NCI-H345 (cell line): ENCODE data around the gene EMC8.

Source experiments
- DNase-seq: peaks from one replicate; lab custom pipeline; 2025; lab: John Stamatoyannopoulos, UW

The EMC8 gene

DNA sequence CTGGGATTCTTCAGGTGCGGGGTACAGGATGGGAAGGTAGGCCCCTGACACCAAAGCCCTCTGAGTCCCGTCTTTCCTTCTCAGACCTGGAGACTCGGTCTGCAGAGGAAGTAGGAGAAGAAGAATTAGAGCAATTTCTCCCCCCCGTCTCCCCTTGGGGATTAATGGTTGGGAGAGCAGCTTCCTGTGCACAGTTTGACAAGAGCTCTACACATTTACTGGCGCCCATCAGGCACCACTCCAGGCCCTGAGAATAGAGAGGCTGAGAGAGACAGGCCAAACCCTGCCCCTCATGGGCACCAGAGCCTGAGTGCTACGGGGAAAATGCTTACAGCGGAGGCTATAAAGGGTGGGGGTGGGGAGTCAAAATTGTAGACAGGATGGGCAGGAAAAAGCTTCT lies 44.9 kb downstream of the EMC8 start:
- peak; percentile 45 for DNase-seq

DNA sequence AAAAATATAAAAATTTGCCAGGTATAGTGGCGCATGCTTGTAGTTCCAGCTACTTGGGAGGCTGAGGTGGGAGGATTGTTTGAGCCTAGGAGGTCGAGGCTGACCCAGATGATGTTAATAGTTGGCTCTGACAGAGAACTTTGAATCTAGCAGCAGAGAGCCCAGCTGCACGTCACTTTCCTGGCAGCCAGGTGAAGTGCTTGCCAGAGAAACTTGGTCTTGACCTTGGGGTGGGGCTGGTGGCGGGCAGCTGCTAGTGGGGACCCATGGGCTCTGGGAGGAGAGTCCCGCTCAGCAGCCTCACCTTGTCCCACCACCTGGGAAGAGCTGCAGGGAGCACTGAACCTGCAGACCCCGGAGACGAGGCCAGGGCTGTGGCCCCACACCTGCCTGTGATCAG lies 45.4 kb downstream of the EMC8 start:
- no peak for DNase-seq

DNA sequence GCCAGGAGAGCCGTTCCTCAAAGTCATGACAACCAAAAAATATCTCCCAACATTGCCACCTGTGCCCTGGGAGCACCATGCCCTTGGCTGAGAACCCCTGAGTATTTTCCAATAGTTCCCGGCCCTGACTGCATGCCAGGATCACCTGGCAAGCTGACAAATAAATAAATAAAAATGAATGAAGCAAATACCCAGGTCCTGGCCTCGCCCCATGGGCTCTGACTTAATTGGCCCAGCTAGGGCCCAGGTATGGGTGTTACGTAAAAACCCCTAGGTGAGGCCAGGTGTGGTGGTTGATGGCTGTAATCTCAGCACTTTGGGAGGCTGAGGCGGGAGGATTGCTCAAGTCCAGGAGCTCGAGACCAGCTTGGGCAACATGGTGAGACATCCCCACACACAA lies 45.8 kb downstream of the EMC8 start:
- DNase-seq, result no peak

DNA sequence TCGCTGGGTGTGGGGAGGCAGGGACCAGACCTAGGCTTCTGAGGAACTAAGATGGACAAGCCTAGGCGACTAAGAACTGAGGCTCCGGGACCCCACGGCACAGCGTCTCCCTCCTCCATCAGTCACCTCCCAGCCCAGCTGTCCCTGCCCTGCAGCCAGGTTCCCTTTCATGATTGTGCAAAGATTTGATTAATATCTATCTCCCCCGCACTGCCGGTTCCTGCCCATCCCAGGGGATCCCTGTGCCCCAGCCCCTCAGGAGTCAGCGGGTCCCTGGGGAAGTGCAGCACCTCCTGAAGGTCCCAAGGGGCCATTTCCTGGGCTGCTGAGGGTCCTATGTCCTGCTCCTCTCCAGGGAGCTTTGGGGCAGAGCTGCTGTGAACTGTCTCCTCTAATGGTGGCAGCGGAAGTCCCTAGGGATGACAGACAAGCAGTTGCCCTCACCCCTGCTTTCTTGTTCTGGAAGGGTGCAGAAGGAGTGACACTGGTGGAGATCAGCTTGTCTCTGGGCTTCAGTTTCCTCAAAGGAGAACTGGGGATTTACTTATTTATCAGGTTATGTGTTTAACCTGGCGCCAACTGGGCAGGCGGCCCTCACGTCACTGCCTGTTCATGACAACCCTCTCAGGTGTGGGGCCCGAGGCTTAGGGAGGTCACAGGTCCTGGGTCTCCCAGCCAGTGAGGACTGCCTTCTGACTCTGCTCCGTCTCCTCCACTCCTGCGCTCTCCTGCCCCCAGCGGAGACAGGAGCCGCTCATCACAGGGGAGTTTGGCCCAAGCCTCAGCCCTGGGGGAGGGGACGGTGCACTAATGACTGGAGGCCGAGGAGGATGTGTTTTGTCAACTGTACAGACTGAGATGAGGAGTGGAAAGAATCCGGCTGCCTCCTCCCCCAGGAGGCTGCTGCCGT lies 46.6 kb downstream of the EMC8 start:
- DNase-seq, result no peak

DNA sequence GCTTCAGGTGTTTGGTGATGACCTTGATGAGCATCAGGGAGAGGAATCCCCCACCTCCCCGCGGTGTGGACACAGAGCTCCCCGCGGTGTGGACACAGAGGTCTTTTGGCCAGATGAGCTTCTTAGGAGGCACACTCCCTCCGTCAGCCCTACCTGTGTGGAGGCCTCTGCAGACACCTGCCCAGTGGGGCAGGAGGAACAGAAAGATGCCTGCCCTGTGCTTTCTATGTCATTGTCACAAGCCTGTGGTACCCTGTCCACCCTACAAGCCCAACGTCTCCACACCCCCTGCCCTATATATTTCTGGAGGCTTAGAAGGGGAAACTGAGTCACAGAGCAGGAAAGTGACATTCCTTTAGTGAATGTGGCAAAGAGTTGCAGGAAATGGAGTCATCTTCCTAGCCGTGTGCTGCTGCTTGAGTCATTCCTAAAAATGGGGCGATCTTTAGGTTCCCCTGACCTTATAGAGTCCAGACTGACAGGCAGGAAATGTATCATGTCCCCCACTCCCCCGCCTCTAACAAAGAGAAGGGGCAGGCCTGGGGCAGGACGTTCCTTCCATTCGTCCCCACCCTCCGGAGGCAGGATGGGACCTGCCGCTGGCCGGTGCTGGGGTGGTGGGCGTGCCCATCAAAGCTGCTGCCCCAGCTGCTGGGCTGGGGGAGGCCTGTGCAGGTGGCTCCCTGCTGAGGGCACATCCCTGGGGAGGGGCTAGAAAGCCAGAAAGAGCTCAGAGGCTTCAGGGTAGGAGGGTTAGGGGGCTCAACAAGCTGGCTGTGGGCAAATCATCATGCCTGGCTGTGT lies 47.4 kb downstream of the EMC8 start:
- no peak for DNase-seq

DNA sequence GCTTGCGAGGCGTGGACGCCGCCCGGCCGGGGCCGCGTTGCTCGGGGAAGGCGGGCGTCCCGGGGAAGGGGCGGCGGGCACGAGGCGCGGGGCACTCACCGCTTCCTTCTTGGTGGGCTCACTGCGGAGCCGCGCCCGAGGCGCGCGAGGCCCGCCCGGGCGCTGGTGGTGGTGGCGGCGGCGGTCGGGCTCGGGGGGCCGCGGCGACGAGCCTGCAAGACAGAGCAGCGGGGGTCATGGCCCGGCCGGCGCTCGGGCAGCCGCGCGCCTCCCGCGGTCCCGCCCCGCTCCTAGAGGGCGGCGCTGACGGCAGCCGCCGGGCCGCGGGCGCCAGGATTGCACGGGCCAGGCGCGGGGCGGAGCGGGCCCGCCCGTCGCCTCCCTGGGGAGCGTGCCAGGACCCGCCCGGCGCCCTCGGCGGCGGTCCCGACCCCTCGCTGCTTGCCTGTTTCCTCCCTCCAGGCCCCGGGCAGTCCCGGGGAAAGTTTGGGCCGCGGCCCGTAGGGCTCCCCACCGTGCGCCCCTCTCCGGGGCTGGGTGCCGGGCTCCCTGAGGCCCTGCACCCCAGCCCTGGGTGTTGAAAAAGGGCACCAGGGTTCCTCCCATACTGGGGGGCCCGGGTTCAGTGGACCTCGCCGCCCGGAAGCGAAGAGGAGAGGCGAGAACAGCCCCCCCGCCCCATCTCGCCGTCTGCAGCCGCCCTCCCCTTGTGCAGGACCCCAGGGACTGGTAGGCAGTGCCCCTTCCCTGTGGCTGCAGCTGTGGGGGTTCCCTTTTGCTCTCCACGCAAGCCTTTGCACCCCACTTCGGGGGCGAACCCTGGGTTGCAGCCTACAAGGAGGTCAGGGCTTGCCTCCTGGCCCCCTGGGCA lies 48.3 kb downstream of the EMC8 start, which contains the start of gene C16orf74:
Gene C16orf74 (minus strand): TSS at position 270 of the 871 bp plus-strand sequence. CDS start 15,879 bp downstream, outside the sequence.
- DNase-seq, result peak; percentile 38

DNA sequence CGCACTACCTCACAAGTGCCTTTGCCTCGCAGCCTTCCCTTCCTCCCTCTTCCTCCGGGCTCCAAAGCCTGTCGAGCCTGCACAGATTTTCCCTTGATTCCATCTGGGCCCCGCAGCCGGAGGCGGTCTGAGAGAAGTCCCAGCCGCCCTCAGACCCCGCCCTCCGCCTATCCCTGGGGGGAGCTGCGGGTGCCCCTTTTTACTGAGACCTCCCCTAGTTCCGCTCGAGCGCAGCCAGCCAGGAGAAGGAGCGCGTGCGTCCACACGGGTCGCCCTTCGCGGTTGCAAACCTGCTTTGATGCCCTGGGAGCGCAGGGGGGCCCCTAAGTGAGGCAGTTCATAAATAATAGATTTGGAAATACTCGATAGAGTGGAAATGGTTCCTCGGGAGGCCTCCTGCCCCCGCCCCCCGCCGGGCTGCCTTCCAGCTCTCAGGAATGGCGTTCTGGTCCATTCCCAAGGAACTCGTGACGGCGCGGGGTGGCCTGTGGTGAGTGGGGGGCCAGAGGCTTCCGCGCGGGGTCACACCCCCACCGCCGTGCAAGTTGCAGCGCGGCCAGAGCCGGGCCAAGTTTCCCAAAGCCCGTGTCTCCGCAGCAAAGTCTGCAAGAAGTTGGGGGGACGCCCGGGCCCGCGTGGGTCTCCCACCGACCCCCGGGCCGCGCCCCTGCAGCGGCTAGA lies 49.1 kb downstream of the EMC8 start:
- DNase-seq, result no peak

DNA sequence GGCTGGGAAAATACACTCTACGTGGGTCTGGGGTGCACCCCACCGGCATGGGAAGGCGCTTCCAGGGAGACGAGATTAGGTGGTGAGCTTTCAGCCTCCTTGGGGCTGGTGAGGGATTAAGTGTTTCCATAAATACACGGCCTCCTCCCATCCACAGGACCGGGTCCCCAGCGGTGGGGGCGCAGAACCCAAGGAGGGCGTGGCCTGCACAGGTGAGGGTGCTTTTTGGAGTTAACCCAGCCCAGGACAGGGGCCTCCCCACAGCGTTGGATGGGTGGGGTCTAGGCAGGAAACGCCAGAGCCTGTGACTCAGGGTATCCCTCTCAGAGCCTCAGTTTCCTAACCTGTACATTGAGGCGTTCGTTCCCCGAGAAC lies 49.6 kb downstream of the EMC8 start:
- DNase-seq, result no peak

DNA sequence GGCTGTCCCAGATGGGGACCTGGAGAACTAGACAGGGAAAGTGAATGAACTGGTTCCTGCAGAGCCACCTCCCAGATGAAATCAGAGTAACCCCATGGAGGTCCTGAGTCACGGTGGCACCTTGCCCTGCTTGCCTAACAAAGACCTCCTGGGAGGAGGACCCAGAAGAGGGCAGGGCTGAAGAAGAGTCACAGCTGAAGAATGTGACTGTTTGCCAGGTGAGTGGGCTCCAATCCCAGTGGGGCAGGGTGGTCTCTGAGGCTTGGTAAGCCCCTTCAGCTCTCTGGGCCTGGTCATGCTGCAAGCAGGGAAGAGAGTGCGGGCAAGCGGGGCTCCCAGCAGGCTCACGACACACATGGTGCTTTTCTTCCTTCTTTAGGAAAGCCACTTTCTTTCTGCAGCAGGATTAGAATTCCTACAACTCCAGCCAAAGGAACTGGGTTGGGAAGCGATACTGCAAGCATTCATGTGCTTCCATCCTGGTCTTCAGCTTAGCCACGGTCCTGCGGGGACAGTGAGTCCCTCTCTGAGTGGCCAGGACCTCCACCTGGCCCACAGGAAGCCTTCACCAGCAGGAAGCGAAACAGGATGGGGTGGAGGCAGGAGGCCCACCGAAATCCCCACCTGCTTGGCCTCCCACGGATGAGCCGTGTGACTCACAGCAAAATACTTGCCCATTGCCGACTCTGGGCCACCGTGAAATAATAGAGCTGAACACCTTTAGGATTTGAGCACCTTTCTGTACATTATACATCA lies 52.7 kb downstream of the EMC8 start:
- DNase-seq, result no peak

DNA sequence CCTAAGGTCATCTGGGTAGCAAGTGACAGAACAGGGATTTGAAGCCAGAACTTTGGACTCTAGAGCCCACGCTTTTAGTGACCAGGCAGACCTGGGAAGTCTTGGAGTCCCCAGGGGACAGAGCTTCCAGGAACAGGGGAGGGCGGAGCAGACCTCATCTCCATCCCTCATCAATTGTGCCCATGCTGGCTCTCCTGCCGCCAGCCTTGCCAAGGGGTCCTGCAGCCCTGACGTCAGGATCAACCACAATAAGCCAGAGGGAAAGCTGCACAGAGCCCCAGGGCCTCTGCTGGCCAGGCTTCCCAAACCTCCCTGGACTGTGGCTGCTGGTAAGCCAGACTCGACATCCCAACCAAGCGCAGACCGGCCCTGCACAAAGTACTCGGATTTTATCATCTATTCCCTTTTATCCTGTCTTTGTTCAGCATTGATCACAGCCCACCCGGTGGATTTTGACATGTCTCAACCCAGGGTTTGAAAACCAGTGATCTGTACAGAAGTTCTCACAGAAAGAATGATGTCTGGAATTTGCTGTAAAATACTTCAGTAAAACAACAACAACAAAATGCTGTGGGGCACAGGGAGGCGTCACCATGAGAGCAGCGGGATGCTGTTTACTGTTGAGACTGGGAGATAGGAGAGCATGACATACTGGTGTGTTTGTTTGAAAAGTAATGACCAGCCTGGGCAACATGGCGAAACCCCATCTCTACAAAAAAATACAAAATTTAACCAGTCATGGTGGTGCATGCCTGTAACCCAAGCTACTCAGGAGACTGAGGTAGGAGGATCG lies 60.2 kb downstream of the EMC8 start:
- no peak for DNase-seq

DNA sequence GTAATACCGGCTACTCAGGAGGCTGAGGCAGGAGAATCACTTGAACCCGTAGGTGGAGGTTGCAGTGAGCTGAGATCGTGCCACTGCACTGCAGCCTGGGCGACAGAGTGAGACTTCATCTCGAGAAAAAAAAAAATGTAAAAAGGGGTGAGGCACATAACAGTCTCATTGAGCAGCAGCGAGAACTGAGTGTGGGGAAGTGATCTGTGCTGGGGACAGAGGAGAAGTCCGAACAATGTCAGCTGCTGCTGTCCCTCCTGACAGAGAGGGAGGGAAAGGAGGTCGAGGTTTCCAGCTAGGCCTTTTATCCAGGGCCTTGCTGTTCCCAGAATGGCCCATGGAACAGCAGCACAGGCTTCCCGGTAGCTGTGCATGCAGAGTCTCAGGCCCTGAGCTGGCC lies 62.4 kb downstream of the EMC8 start:
- DNase-seq, result no peak

DNA sequence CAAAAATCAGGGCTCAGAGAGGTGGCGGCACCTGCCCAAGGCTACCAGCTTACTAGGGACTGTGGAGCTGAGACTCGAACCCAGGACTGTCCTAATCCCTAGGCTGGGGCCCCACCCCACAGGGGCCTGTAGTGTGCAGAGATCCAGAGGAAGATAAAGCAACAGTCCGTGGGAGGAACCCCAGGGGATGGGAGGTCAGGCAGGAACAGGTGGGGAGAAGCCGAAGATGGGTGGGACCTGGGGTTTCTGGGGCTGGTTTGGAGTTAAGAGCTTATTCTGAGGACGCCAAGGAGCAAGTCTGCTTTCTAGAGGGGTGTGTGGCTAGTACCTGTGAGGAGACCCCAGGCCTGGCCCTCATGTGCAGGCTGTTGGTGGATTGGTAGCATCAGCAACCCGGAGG lies 63.4 kb downstream of the EMC8 start:
- no peak for DNase-seq

DNA sequence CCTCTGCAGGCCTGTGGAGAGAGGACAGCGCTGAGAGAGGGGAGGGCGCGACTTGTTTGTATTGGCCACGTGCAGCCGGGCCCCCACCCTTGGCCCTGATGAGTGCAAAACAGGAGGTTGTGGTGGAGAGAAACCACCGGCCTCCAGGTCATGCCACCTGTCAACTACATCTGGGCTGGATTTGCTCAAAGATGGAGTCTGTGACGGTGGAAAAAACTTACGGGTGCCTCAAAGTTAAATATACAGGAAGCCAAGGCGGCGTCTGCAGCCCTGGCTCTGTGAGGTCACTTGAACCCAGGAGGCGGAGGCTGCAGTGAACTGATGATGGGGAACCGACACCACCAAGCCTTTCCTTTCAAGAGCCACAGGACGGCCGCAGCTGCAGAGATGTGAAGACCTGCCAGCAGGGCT lies 64.1 kb downstream of the EMC8 start:
- DNase-seq, result no peak

DNA sequence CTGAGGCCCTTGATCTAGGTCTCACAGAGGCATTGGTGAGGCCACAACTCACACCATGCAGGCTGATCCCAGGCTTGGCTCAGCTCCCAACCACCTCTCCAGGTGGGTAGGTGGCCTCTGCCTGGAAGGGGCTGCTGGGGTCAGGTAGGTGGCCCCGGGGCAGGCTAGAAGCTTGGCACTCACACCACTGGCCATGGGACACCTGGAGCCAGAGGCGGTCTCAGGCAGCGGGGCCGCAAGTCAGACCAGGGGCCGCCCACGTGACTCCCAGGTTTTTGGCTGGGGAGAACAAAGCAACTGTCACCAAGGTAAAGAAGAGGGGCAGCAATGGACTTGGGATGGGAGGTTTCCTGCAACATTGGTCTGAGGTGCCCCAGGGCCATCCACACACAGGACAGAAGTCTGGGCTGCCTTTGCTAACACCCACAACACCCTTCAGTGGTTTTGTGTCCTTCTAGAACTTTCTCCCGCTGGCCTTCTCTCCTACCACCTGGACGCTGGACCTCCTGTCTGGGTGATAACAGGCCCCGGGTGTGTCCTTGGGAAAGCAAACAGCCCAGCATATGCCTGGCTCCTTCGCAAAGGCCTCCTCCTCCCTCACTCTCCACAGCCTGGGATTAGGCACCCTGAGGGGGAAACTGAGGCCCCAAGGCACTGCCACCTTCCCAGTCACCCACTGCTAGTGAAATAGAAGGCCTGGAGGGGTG lies 64.9 kb downstream of the EMC8 start:
- DNase-seq, result no peak

DNA sequence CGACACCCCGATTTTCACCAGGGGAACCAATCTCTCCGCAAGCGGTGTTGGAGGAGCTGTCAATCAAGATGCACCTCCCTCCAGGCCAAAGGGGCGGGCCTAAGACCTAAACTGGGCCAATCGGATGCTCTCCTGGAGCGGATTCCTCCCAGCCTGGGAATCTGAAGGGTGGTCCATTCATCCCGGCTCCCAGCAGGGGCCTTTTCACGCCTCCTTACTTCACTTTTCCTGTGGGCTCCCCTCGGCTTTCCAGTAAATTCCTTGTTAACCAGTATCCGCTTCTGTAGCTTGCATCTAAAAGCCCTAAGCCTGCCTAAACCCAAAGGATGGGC lies 65.5 kb downstream of the EMC8 start:
- no peak for DNase-seq

DNA sequence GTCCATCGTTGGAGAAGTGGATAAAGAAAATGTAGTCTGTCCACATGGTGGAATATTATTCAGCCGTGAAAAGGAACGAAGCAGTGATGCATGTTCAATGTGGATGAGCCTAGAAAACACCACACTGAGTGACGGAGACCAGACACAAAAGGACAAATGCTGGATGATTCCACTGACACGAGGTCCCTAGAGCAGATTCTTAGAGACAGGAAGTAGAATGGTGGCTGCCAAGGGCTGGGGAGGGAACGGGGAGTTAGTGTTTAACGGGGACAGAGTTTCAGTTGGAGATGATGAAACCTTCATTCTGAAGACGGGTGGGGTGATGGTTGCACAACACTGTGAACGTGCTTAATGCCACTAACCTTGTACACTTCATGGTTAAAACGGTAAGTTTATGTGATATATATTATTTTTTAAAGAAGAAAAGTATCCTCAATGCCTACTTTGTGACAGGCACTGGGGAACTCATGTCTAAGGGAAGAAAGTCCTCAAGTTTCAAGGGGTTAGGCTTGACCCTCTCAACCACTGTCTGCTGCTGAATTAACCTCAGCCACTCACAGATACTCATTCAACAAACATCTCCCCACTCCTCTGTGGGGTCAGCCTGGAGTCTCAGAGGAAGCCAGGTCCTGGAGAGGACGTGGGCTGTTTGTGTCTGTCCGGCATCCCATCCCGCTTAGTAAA lies 66.0 kb downstream of the EMC8 start:
- no peak for DNase-seq

DNA sequence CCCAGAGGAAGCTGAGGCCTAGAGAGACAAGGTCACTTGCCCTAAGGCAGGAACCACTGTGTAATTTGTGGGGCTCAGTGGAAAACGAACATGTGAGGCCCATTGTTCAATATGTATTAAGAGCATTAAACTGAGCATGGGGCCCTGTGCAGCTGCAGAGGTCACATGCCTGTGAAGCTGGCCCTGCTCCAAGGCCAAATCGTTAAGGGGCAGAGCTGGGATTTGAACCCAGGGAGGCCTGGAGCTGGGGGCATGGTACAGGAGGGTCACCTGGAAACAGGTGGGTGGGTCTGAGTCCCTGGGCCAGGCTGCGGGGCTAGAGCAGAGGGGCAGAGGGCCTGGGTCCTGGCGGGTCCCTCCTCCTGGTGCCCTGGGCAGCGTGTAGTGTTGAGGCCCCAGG lies 68.2 kb downstream of the EMC8 start:
- no peak for DNase-seq

DNA sequence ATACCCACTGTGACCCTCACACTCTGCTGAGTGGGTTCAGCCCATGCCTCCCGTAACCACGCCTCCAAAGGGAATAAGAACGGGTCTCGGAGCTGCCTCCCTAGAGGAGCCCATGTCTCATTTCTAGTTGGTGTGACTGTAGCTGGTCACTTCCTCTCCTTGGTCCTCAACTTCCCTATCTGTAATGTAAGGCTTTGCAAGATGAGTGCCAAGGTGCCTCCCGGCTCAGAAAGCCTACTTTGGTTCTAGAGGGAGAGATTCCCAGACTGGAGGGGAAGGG lies 69.2 kb downstream of the EMC8 start:
- no peak for DNase-seq
